ENCODE results near the gene HHATL. TPM values are rescaled to one million over a fixed set of nuclear protein-coding genes. Genes with fewer than 3 reads are reported as not detected.

Gene HHATL
- total and polyA plus RNA-seq, 4 donors, result 0.17 TPM; not detected in 3

DNA sequence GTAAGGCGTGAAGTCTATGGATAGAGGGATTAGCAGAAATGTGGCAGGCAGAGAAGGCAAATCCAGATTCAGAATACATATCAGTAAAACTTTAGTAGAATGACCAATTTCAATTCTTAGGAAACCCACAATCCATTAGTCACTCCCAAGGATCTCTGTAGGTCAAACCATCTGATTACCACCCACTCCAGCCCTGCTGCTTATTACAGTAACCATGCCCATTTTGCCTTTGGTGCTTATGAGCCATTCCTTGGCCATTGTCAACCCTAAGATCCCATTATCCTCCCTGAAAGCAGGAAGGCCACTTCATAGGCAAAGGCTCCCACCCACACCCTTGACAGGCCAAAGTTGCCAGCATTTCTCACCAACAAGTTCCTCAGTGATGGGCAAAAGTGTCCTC, 22.3 kb downstream of the HHATL start:
- no peak for TF ChIP-seq HNF4A (conservative IDR thresholded peaks at IDR 0.05)
- TF ChIP-seq, protein P1, sequence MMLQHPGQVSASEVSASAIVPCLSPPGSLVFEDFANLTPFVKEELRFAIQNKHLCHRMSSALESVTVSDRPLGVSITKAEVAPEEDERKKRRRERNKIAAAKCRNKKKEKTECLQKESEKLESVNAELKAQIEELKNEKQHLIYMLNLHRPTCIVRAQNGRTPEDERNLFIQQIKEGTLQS (IDR thresholded peaks at IDR 0.05), result no peak
- TF ChIP-seq, protein P2, sequence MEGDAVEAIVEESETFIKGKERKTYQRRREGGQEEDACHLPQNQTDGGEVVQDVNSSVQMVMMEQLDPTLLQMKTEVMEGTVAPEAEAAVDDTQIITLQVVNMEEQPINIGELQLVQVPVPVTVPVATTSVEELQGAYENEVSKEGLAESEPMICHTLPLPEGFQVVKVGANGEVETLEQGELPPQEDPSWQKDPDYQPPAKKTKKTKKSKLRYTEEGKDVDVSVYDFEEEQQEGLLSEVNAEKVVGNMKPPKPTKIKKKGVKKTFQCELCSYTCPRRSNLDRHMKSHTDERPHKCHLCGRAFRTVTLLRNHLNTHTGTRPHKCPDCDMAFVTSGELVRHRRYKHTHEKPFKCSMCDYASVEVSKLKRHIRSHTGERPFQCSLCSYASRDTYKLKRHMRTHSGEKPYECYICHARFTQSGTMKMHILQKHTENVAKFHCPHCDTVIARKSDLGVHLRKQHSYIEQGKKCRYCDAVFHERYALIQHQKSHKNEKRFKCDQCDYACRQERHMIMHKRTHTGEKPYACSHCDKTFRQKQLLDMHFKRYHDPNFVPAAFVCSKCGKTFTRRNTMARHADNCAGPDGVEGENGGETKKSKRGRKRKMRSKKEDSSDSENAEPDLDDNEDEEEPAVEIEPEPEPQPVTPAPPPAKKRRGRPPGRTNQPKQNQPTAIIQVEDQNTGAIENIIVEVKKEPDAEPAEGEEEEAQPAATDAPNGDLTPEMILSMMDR (IDR thresholded peaks at IDR 0.05; ENCODE audit: low read depth, low read length, missing input control), result no peak
- no peak for TF ChIP-seq TAF1 (conservative IDR thresholded peaks at IDR 0.05)
- no peak for TF ChIP-seq NR2F2 (IDR thresholded peaks at IDR 0.05)
- TF ChIP-seq, protein P3, sequence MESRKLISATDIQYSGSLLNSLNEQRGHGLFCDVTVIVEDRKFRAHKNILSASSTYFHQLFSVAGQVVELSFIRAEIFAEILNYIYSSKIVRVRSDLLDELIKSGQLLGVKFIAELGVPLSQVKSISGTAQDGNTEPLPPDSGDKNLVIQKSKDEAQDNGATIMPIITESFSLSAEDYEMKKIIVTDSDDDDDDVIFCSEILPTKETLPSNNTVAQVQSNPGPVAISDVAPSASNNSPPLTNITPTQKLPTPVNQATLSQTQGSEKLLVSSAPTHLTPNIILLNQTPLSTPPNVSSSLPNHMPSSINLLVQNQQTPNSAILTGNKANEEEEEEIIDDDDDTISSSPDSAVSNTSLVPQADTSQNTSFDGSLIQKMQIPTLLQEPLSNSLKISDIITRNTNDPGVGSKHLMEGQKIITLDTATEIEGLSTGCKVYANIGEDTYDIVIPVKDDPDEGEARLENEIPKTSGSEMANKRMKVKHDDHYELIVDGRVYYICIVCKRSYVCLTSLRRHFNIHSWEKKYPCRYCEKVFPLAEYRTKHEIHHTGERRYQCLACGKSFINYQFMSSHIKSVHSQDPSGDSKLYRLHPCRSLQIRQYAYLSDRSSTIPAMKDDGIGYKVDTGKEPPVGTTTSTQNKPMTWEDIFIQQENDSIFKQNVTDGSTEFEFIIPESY (IDR thresholded peaks at IDR 0.05), result no peak
- TF ChIP-seq YY1 (IDR thresholded peaks at IDR 0.05), result no peak
- TF ChIP-seq EGR1 (IDR thresholded peaks at IDR 0.05; ENCODE audit: low read depth in 2 of 2), result no peak
- TF ChIP-seq FOXA1 (IDR thresholded peaks at IDR 0.05), result no peak
- H3K9me3 ChIP-seq (ENCODE audit: control insufficient read depth in 4 of 4, low read length in 3 of 4), result peaks cover 0 to 2% (median 0%) of the 10 kb centered on the region in 4 donors
- DNase-seq (ENCODE audit: low spot score), result no peak
- H3K36me3 ChIP-seq (ENCODE audit: control insufficient read depth in 4 of 4, insufficient read depth in 3 of 4, low read depth in 1 of 4, low read length in 3 of 4), result no peaks in the 10 kb centered on the region
- H3K9ac ChIP-seq (ENCODE audit: low read depth in 1 of 2, low read length in 2 of 2), result no peak overlapping the region
- no peaks in the 10 kb centered on the region for H3K27me3 ChIP-seq (ENCODE audit: control insufficient read depth in 4 of 4, insufficient read depth in 4 of 4, low read length in 3 of 4)
- no peak overlapping the region for H3K27ac ChIP-seq (ENCODE audit: low read depth in 1 of 2, low read length in 2 of 2)
- WGBS, result 96% methylated on average over 1 of the region's 1 CpG
- no peak overlapping the region for H3K4me3 ChIP-seq (ENCODE audit: low read depth in 1 of 3, low read length in 3 of 3)
- no peaks in the 10 kb centered on the region for H3K4me1 ChIP-seq (ENCODE audit: control insufficient read depth in 4 of 4, insufficient read depth in 4 of 4, low read length in 3 of 4)

DNA sequence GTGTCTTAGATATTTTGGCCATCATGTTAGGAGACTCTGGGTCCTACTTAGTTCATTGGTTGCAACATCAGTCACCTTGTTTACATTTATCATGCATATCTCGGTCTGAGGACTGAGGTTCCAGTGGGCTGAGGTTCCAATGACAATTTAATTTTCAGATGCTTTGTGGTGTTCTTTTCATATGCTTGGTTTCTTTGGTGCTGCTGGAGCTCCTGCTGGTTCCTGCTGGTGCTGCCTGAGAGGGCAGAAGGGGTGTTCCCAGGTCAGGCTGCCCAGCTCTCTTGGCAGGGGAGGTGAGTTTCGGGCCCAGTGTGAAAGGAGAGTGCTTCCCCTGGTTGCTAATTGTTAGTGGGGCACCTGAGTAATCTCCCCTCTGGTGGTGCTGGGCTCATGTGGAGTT, 24.2 kb downstream of the HHATL start:
- H3K4me3 ChIP-seq (ENCODE audit: low read depth in 1 of 3, low read length in 3 of 3), result no peak overlapping the region
- 67% methylated on average over 2 of the region's 2 CpGs for WGBS
- H3K27ac ChIP-seq (ENCODE audit: low read depth in 1 of 2, low read length in 2 of 2), result no peak overlapping the region
- no peaks in the 10 kb centered on the region for H3K36me3 ChIP-seq (ENCODE audit: control insufficient read depth in 4 of 4, insufficient read depth in 3 of 4, low read depth in 1 of 4, low read length in 3 of 4)
- H3K9me3 ChIP-seq (ENCODE audit: control insufficient read depth in 4 of 4, low read length in 3 of 4), result peaks cover 0 to 2% (median 0%) of the 10 kb centered on the region in 4 donors
- no peaks in the 10 kb centered on the region for H3K27me3 ChIP-seq (ENCODE audit: control insufficient read depth in 4 of 4, insufficient read depth in 4 of 4, low read length in 3 of 4)
- TF ChIP-seq TAF1 (conservative IDR thresholded peaks at IDR 0.05), result no peak
- TF ChIP-seq, protein P3 (IDR thresholded peaks at IDR 0.05), result no peak
- TF ChIP-seq, protein P1 (IDR thresholded peaks at IDR 0.05), result no peak
- TF ChIP-seq RXRA (IDR thresholded peaks at IDR 0.05), result no peak
- TF ChIP-seq HNF4A (conservative IDR thresholded peaks at IDR 0.05), result no peak
- TF ChIP-seq, protein P4, sequence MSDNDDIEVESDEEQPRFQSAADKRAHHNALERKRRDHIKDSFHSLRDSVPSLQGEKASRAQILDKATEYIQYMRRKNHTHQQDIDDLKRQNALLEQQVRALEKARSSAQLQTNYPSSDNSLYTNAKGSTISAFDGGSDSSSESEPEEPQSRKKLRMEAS (IDR thresholded peaks at IDR 0.05), result no peak
- TF ChIP-seq, protein P2 (IDR thresholded peaks at IDR 0.05; ENCODE audit: low read depth, low read length, missing input control), result no peak
- no peak for TF ChIP-seq NR2F2 (IDR thresholded peaks at IDR 0.05)
- TF ChIP-seq RAD21 (IDR thresholded peaks at IDR 0.05), result no peak
- no peak for TF ChIP-seq EGR1 (IDR thresholded peaks at IDR 0.05; ENCODE audit: low read depth in 2 of 2)
- TF ChIP-seq YY1 (IDR thresholded peaks at IDR 0.05), result no peak
- no peak for TF ChIP-seq JUND (IDR thresholded peaks at IDR 0.05)
- TF ChIP-seq, protein P5, sequence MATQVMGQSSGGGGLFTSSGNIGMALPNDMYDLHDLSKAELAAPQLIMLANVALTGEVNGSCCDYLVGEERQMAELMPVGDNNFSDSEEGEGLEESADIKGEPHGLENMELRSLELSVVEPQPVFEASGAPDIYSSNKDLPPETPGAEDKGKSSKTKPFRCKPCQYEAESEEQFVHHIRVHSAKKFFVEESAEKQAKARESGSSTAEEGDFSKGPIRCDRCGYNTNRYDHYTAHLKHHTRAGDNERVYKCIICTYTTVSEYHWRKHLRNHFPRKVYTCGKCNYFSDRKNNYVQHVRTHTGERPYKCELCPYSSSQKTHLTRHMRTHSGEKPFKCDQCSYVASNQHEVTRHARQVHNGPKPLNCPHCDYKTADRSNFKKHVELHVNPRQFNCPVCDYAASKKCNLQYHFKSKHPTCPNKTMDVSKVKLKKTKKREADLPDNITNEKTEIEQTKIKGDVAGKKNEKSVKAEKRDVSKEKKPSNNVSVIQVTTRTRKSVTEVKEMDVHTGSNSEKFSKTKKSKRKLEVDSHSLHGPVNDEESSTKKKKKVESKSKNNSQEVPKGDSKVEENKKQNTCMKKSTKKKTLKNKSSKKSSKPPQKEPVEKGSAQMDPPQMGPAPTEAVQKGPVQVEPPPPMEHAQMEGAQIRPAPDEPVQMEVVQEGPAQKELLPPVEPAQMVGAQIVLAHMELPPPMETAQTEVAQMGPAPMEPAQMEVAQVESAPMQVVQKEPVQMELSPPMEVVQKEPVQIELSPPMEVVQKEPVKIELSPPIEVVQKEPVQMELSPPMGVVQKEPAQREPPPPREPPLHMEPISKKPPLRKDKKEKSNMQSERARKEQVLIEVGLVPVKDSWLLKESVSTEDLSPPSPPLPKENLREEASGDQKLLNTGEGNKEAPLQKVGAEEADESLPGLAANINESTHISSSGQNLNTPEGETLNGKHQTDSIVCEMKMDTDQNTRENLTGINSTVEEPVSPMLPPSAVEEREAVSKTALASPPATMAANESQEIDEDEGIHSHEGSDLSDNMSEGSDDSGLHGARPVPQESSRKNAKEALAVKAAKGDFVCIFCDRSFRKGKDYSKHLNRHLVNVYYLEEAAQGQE (IDR thresholded peaks at IDR 0.05), result no peak
- no peak for TF ChIP-seq HNF4G (IDR thresholded peaks at IDR 0.05)
- no peak for TF ChIP-seq SP1 (IDR thresholded peaks at IDR 0.05)
- TF ChIP-seq FOXA1 (IDR thresholded peaks at IDR 0.05), result no peak
- TF ChIP-seq FOXA2 (IDR thresholded peaks at IDR 0.05), result no peak
- TF ChIP-seq GABPA (IDR thresholded peaks at IDR 0.05 in 1 of 2, conservative IDR thresholded peaks at IDR 0.05 in 1 of 2), result no peak
- H3K9ac ChIP-seq (ENCODE audit: low read depth in 1 of 2, low read length in 2 of 2), result no peak overlapping the region
- DNase-seq (ENCODE audit: low spot score), result no peak
- H3K4me1 ChIP-seq (ENCODE audit: control insufficient read depth in 4 of 4, insufficient read depth in 4 of 4, low read length in 3 of 4), result no peaks in the 10 kb centered on the region

Measured in liver (tissue), 9 donors.